T follicular helper cell (primary cell): ENCODE data around the gene CHST6.
A peak's percentile ranks its signal among the peaks of the same experiment; 100 is the strongest.
"Not testable (repeated sequence)": the region's sequence is repeated elsewhere in the genome, so short reads cannot be mapped to it uniquely, and the experiment has no call there.

Source experiments
- DNase-seq: peaks from one replicate; pipeline ENCODE4 v3.0.0-alpha.2; 2020; ENCODE audit warnings: low read depth

CHST6 gene

GRCh38 chr16:75476817-75477216 is 18.4 kb downstream of the CHST6 start:
- no peak for DNase-seq

GRCh38 chr16:75475420-75475847 is 19.8 kb downstream of the CHST6 start:
- no peak for DNase-seq

- DNase-seq: no peak
These were observed 22.0 kb downstream of the CHST6 start for GRCh38 chr16:75472908-75473877.

GRCh38 chr16:75471723-75472633 is 23.3 kb downstream of the CHST6 start:
- DNase-seq: peak; percentile 20

GRCh38 chr16:75466760-75467159 is 28.5 kb downstream of the CHST6 start:
- DNase-seq: no peak

- peak; percentile 97 for DNase-seq
These were observed 30.9 kb downstream of the CHST6 start, which contains the start of gene TMEM170A for GRCh38 chr16:75464122-75464918. TSS of gene TMEM170A (minus strand) at chr16:75464689. CDS start at chr16:75464600, 89 bp downstream.

GRCh38 chr16:75463389-75464121 is 31.7 kb downstream of the CHST6 start:
- DNase-seq: not testable (repeated sequence)

- no peak for DNase-seq
These were observed 32.4 kb downstream of the CHST6 start for GRCh38 chr16:75462806-75463205.

- no peak for DNase-seq
These were observed 33.7 kb downstream of the CHST6 start for GRCh38 chr16:75461575-75461974.

GRCh38 chr16:75460446-75460845 is 34.8 kb downstream of the CHST6 start:
- no peak for DNase-seq

- no peak for DNase-seq
These were observed 35.5 kb downstream of the CHST6 start for GRCh38 chr16:75459691-75460090.

- DNase-seq: no peak
These were observed 36.8 kb downstream of the CHST6 start for GRCh38 chr16:75458439-75458838.

GRCh38 chr16:75458029-75458428 is 37.2 kb downstream of the CHST6 start:
- DNase-seq: no peak

- DNase-seq: no peak
These were observed 37.7 kb downstream of the CHST6 start for GRCh38 chr16:75457485-75458021.

GRCh38 chr16:75456971-75457370 is 38.3 kb downstream of the CHST6 start:
- no peak for DNase-seq

GRCh38 chr16:75456486-75456885 is 38.8 kb downstream of the CHST6 start:
- DNase-seq: not testable (repeated sequence)

- DNase-seq: no peak
These were observed 39.6 kb downstream of the CHST6 start for GRCh38 chr16:75455677-75456076.

GRCh38 chr16:75452464-75453190 is 42.6 kb downstream of the CHST6 start:
- DNase-seq: no peak

- DNase-seq: no peak
These were observed 48.8 kb downstream of the CHST6 start for GRCh38 chr16:75446416-75446815.

- DNase-seq: no peak
These were observed 49.9 kb downstream of the CHST6 start for GRCh38 chr16:75445298-75445697.
